C4-2B (cell line): Measurements from ENCODE around the gene DCLK3.

ENCODE experiments used
- CTCF ChIP-seq: fragments of 450-650 bp; conservative IDR thresholded peaks from 2 replicates; pipeline ENCODE4 v1.5.1; 2017; ENCODE audit warnings: mild to moderate bottlenecking
- ZFX ChIP-seq: fragments of 450-650 bp; IDR thresholded peaks from 2 replicates; pipeline ENCODE4 v1.6.1; 2017

DNA sequence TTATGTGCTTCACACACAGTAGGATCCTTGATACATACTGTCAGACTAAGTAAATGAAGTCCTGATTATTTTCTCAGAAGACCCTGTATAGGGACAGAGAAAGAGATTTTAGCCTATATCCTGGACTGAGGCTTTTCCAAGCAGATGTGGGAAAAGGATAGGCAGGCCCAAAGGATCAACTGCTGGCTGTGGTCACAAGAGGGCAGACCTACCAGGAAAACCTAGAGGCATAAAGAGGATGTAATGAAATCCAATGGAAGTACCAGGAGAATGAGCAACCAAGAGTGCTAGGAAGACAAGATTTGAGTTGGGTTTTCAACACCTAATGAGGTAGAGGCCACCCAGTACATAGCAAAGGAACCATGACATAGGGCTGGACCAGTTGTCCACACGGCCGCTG lies 23.1 kb downstream of the DCLK3 start:
- peak; percentile 26 for TF ChIP-seq CTCF
- TF ChIP-seq ZFX = no peak
